Suppressor macrophage treated with lipopolysaccharide for 4 hours (primary cell): ENCODE results near the gene POU4F1.
A peak's percentile ranks its signal among the peaks of the same experiment; 100 is the strongest.

Experiments
- DNase-seq: peaks from one replicate; pipeline ENCODE4 v3.0.0-alpha.2; 2020

POU4F1 gene

DNA sequence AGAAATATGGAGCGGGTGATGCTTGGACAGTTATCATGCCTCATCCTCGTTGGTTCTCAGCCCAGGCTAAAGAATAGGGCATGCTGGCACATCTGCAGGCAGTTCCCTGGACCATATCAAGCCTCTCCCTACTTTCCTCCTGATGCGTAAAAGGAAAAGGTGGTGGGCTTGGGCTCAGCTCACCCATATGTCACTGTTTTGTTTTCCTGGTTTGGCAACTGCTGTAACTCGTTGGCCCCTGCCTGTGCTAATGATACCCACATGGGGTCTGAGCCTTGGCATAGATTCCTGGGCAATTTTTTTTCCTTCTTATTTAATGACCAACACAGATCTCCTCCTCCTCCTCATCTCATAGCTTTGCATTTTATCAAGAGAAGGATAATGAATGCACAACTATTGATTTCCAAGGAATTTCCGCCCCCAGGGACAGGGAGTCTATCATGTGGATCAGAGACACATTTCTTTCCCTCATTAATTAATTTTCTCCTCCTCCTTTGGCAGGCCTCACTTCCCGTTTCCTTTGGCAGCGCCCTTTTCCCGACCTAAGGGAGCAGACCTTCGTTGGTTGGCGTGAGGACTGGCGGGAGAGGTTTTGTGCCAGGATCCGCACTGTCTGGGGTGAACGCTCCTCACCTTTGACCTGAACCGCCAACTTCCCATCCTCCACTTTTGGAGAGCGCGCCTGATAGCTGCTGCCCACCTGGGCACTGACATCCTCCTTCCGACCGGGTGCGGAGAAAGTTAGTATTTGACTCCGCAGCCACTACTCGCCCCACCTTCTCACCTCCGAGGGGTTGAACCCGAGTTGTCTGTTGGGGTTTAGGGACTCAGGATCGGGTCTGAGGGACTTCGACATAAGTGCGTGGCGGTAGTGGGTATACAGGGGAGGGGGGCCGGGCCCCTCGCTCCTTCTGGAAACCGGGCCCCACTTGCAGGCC, 3.4 kb upstream of the POU4F1 start:
- DNase-seq, result no peak

GRCh38 chr13:78604782-78605611, 1.6 kb upstream of the POU4F1 start:
- no peak for DNase-seq

DNA sequence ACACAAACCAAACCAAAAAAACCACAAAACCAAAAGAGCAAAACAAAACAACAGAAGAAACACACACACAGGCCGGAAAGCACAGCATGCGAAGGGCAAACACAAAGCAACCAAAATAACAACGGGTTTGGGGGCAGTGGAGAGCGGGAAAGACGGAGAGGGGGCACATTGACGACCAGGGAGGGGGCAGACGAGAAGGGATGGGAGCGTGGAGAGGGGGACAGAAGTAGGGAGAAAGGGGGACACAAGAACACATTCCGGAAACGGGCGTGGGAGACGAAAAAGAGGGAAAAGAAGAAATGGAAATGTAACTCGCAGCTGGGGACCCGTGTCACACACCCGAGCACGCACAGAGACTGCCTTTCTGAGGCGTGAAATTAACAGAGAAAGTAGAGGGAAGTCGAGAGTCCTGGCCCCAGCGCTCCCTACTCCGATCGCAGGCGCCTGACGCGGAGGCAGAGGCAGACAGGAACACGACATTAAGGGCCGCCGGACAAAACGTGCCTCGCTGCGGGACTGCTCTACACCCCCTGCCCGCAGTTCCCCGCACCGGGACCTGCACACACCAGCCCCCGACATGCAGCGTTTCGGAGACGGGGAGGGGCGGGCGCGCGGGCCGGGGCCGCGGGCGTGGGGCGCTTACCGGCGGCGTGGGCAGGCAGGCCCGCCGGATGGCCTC, 652 bp downstream of the POU4F1 start:
- DNase-seq, result no peak

- no peak for DNase-seq
These were observed 1.3 kb downstream of the POU4F1 start for GRCh38 chr13:78601874-78602560.

GRCh38 chr13:78601124-78601873, 2.1 kb downstream of the POU4F1 start:
- no peak for DNase-seq

GRCh38 chr13:78600280-78600883, 3.0 kb downstream of the POU4F1 start:
- DNase-seq, result no peak

DNA sequence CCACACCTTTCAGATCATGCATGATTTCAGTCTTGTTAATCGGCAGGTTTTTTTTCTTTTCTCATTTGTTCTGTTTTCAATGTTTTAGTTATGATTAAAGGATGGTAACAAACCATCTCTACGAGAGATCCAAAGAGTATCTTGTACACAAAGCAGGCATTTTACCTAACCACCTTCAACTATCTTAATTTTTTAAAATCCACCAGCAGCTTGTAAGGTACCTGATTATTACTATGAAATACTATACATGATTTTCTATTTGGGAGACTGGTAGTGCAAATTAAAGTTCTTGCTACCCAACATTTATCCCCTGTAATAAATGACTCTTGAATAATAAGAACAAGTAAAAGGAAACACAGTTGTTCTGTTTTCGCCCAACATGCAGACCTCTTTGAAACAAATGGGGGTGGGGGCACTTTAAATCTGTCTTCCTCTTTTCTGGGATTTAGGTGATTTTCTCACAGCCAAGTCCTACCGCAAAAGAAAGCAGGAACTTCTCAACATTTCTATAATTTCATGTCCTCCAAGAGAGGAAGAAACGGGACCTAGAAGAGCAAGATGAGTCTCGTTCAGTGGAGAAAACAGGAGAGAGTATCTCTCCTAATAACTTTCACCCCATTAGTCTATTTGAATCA, 3.6 kb downstream of the POU4F1 start:
- no peak for DNase-seq

GRCh38 chr13:78598966-78599644, 4.2 kb downstream of the POU4F1 start:
- DNase-seq, result no peak

DNA sequence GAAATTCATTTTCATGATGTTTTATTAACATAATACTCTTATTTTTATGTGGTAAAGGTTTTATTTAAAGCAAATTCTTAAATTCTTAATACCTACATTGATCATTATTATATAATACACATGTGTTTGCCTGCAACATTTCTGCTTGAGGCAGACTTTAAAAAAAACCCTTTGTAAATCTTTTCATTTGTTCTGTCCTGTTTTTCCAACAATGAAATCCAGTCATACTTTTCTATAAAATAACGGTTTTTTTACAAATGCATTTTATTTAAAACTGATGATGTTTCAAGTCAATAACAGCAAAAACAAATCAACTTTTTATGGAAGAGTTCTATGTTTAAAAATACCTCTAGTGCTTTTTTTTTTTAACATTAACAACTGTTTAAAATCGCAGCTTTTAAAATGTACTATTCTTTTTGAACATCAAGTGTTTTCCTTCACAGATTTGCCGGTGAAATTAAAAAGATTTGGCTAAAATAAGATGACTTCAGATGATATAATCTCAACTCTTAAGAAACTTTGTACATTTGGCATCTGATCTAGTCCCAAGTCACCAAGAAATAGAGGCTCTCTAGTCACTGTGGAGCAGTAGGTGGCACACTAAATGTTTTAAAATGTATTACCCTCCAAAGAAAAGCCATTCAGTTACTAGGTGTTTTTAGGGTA, 5.1 kb downstream of the POU4F1 start:
- no peak for DNase-seq

GRCh38 chr13:78597602-78597932, 5.8 kb downstream of the POU4F1 start:
- no peak for DNase-seq

GRCh38 chr13:78596736-78597601, 6.4 kb downstream of the POU4F1 start:
- DNase-seq, result no peak

DNA sequence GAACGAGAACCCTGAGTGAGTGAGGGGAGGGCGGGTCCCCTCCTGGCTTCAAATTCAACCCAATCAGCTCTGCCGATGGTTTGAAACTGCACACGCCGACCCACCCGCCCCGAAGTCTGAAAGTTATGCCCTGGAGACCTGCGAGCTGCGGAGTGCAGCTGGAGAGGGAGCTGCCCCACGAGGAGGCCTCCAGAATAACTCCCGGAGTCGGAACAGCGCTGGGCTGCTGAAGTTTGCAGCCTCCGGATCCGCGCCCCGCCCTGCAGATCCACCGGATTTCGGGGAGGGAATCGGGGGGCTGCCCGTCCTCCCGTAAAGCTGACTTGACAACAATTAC, 7.0 kb downstream of the POU4F1 start:
- no peak for DNase-seq

DNA sequence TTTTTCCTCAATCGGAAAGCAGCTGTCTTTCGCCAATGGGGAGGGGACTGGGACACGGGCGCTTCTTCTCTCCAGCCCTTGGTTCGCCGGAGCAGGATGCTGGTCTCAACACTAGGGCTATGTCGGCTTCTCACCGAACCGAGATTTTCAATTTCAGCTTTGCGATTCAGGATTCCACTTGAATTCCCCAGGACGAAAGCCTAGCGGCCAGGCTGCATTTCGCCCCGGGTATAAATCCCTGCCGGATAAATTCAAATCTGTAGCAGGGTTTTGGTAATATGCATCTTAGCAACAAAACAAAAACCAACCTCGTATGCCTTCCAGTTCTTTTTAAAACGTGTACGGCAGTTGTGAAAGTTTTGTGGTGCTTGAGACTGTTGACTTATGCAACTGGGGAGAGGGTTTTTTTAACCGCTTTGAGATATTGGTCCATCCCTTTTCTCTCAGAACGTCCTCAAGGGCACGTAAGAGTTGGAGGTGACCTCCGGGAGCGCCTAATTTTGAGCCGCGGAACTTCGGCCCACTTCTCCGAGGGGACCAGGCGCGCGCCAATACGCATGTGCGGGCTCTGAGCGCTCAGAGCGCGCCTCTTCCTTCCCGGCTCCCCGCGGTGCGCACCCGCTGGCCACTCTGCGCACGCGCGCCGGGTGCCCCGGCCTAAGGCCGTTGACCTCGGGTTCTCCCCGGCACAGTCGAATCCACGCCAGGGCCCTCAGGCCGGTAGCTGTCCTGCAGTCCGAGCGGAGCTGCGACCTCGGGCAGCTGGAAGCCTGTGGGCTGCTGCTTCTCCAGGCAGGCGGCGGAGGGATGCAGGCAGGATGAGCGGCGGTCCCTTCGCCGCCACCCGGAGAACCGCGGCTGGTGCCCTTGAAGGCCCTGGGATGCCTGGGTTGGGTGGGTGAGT, 7.6 kb downstream of the POU4F1 start:
- peak; percentile 65 for DNase-seq

DNA sequence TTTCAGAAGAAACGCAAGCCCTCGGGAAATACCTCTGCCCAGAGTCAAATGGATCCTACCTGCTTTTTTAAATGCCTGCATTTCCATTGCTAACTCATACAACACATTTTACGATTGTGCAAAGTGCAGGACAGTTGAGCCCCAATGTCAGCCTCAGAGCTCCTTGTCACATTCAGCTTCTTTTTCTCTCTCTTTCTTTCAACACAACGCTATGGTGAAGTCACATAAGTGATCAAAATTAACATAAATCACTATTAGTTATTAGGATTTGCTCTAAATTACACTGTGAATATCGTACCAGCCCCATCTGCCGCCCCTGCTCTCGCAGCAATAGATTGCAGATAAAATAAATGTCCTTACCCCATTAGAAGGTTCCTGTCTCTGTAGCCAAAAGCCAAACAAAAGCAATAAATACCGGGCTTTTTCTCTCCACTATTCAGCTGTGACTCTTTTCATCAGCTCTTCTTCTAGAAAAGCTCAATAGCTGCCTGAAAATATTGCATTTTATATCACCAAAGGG, 8.8 kb downstream of the POU4F1 start:
- DNase-seq, result no peak

DNA sequence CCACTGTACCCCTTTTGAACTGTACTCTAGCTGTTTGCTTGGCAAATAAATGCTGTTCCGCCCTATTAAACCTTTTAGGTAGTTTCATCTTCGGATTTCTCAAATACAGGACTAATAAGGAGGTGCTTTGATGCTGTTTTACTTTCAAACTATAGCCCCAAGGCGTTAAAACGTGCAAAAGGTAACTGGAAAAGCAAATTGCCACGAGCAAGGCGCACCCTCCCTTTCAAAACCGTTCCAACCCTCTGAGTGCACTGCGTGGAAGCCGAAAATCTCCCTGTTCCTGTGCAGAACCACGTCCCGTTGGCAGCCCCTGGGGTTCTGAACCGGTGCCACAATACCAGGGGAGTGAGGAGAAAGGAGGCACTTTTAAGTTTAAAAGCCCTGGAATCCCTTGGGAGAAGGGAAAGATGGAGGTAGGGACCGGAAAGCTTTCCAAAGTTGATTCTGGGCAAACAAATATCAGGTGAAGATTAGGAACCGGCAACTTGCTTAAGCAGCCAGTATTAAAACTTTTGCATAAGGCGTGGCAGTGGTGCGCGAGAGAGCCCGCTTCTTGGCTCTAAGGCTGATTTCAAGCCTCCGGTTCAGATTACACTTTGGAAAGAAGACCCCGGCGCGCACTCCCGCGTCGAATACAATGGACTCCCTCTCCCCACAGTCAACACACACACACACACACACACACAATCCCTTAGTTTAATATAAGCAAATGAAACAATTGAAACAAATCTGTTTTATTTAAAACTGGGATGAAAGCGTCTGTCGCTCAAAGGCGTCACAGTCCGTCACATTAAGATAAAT, 9.5 kb downstream of the POU4F1 start:
- DNase-seq, result no peak

DNA sequence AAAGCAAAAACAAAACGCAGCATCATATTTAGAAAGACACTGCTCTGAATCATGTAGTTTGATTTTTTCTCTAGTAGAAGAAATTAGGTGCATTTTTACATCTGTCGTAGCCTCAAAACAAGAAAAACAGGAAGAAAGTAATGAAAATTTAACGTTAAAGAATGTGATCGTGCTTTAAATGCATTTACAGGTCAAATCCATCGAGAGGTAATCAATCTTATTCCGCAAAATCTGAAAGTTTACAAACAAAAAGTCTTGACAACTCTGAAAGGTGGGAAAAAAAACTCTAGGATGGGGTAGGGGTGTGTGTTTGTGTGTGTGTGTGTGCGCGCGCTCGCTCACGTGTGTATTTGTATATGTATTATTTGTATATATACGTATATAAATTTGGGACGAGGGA, 10.2 kb downstream of the POU4F1 start:
- DNase-seq, result no peak

DNA sequence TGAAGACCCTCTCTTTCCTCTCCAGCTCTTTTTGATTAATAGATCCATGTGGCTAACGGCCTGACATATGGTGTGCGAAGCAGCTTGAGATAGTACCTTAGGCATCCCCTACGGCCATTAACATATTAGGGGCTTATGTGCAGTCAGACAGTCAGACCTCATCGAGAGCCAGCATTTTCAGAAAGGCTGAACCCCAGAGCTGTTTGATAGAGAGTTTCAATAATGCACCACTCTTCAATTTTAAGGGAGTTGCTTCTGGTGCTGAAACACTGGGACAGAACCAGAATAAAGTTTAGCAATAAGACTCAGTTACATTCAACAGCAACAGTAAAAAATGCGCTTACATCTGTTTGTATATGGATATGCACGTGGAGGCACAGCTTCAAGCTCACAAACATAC, 10.8 kb downstream of the POU4F1 start:
- DNase-seq, result no peak
